Activated CD8-positive, alpha-beta T cell treated with anti-CD3 and anti-CD28 coated beads for 36 hours (primary cell): ENCODE measurements around the gene UBXN6. TPM values are rescaled to one million over a fixed set of nuclear protein-coding genes. Genes with fewer than 3 reads are reported as not detected.

Source experiments
- ATAC-seq: fragments of 200-7000 bp; cut with Tn5 transposase; one replicate; pipeline ENCODE4 v1.10.0; 2021; ENCODE audit warnings: mild to moderate bottlenecking, moderate library complexity
- CTCF ChIA-PET: fragments of 350-600 bp; sonication (Branson Sonifier 250); formaldehyde crosslinking; loops from one replicate; lab custom pipeline; 2021; ENCODE audit warnings: antibody characterized with exemption; lab: Charles Lee
- POLR2A ChIA-PET: fragments of 350-600 bp; sonication (Branson Sonifier 250); formaldehyde crosslinking; loops from one replicate; lab custom pipeline; 2021; ENCODE audit warnings: antibody characterized with exemption; lab: Charles Lee
- DNase-seq: peaks from one replicate; pipeline ENCODE4 v3.0.0-alpha.2; 2020
- H3K27ac Mint-ChIP-seq: one replicate; pipeline ENCODE4 v1.8.0; 2021; ENCODE audit warnings: mild to moderate bottlenecking, mixed read lengths
- H3K27me3 Mint-ChIP-seq: one replicate; pipeline ENCODE4 v1.8.0; 2021; ENCODE audit warnings: mixed read lengths
- H3K36me3 Mint-ChIP-seq: one replicate; pipeline ENCODE4 v1.8.0; 2021; ENCODE audit warnings: low read depth, mixed read lengths
- H3K4me1 Mint-ChIP-seq: one replicate; pipeline ENCODE4 v1.8.0; 2021; ENCODE audit warnings: low read depth, mixed read lengths
- H3K4me3 Mint-ChIP-seq: one replicate; pipeline ENCODE4 v1.8.0; 2021; ENCODE audit warnings: mild to moderate bottlenecking, moderate library complexity, mixed read lengths
- H3K9me3 Mint-ChIP-seq: one replicate; pipeline ENCODE4 v1.8.0; 2021; ENCODE audit warnings: mixed read lengths
- CTCF ChIP-seq: fragments of 200-600 bp; IDR thresholded peaks from one replicate; pipeline ENCODE4 v1.8.0; 2022; ENCODE audit warnings: antibody characterized with exemption, mild to moderate bottlenecking
- intact Hi-C: fragments of 100-400 bp; cut with micrococcal nuclease; formaldehyde crosslinking; loops from one replicate; pipeline ENCODE4 v1.10.0; 2022
- total RNA-seq, 2 experiments: library from RNA; stranded (reverse); gene quantifications; one replicate each; pipeline ENCODE4 v1.2.3, GENCODE V29; 2021

Gene UBXN6
- total RNA-seq, 2 experiments from 2014 or later, result 35.8 to 36.5 TPM

GRCh38 chr19:4471403-4472173 lies 14.0 kb upstream of the UBXN6 start:
- no peak overlapping the region for H3K27ac Mint-ChIP-seq
- peaks cover 21% of the 10 kb centered on the region for H3K4me1 Mint-ChIP-seq
- ATAC-seq, result peak; percentile 89
- CTCF ChIA-PET, result interaction anchor here (1.0 to 1.6 kb wide), 7 partner anchors 11 to 334 kb away, joined by 3 to 7 read pairs (median 4); partner anchors contain the start of gene SH3GL1
- POLR2A ChIA-PET, result interaction anchor here (0.6 to 1.0 kb wide), 2 partner anchors 14 to 928 kb away, joined by 4 to 10 read pairs; partner anchors contain the start of gene UBXN6
- H3K4me3 Mint-ChIP-seq, result no peak overlapping the region
- DNase-seq, result peak; percentile 99
- H3K36me3 Mint-ChIP-seq, result peaks cover 3% of the 10 kb centered on the region
- H3K9me3 Mint-ChIP-seq, result no peaks in the 10 kb centered on the region
- TF ChIP-seq CTCF, result no peak
- intact Hi-C loops, result no loop called here
- no peaks in the 10 kb centered on the region for H3K27me3 Mint-ChIP-seq

- POLR2A ChIA-PET, result no interaction called here
Observed at GRCh38 chr19:4467835-4468234, 10.2 kb upstream of the UBXN6 start.

GRCh38 chr19:4464815-4465581 lies 7.4 kb upstream of the UBXN6 start:
- H3K27me3 Mint-ChIP-seq, result no peaks in the 10 kb centered on the region
- ChIA-PET POLR2A (no interaction called here), CTCF (no interaction called here)
- H3K36me3 Mint-ChIP-seq, result no peaks in the 10 kb centered on the region
- DNase-seq (no peak), ATAC-seq (no peak)
- H3K4me1 Mint-ChIP-seq, result no peaks in the 10 kb centered on the region
- H3K9me3 Mint-ChIP-seq, result no peaks in the 10 kb centered on the region
- TF ChIP-seq CTCF, result no peak
- H3K27ac Mint-ChIP-seq, result no peak overlapping the region
- no peak overlapping the region for H3K4me3 Mint-ChIP-seq
- intact Hi-C loops, result no loop called here

More at GRCh38 chr19:4467835-4468234, 10.2 kb upstream of the UBXN6 start:
- Mint-ChIP-seq H3K36me3 (peaks cover 1% of the 10 kb centered on the region), H3K27me3 (no peaks in the 10 kb centered on the region), H3K4me1 (peaks cover 5% of the 10 kb centered on the region), H3K9me3 (no peaks in the 10 kb centered on the region), H3K4me3 (no peak overlapping the region), H3K27ac (no peak overlapping the region)
- DNase-seq (no peak), ATAC-seq (no peak)
- TF ChIP-seq CTCF, result no peak
- intact Hi-C loops, result no loop called here
- CTCF ChIA-PET, result interaction anchor here (1.8 kb wide), 1 partner anchor 57 kb away, joined by 4 read pairs; no protein-coding TSS in a partner anchor

GRCh38 chr19:4456843-4457653 lies 546 bp downstream of the UBXN6 start:
- no peak for TF ChIP-seq CTCF
- ChIA-PET CTCF (interaction anchor here (0.6 to 1.2 kb wide), 3 partner anchors 14 to 77 kb away, joined by 3 to 4 read pairs (median 3); no protein-coding TSS in a partner anchor), POLR2A (interaction anchor here (1.0 to 4.3 kb wide), 7 partner anchors 11 to 55 kb away, joined by 3 to 17 read pairs (median 4); partner anchors contain the start of gene CHAF1A)
- Mint-ChIP-seq H3K27me3 (no peaks in the 10 kb centered on the region), H3K4me1 (peaks cover 19% of the 10 kb centered on the region), H3K9me3 (no peaks in the 10 kb centered on the region), H3K36me3 (no peaks in the 10 kb centered on the region), H3K4me3 (peak overlapping the region; percentile 87), H3K27ac (peak overlapping the region; percentile 84)
- ATAC-seq, result peak; percentile 28
- intact Hi-C loops, result no loop called here
- DNase-seq, result peak; percentile 33
